Activated CD4-positive, alpha-beta T cell treated with anti-CD3 and anti-CD28 coated beads for 36 hours (primary cell): ENCODE results near the gene GSC2. TPM values are rescaled to one million over a fixed set of nuclear protein-coding genes. Genes with fewer than 3 reads are reported as not detected.

Experiments used
- ATAC-seq: fragments of 200-7000 bp; cut with Tn5 transposase; one replicate; pipeline ENCODE4 v1.10.0; 2021; ENCODE audit warnings: mild to moderate bottlenecking, moderate library complexity
- CTCF ChIA-PET: fragments of 350-600 bp; sonication (Branson Sonifier 250); formaldehyde crosslinking; loops from one replicate; lab custom pipeline; 2021; ENCODE audit warnings: antibody characterized with exemption; lab: Charles Lee
- POLR2A ChIA-PET: fragments of 350-600 bp; sonication (Branson Sonifier 250); formaldehyde crosslinking; loops from one replicate; lab custom pipeline; 2021; ENCODE audit warnings: antibody characterized with exemption, inconsistent platforms; lab: Charles Lee
- DNase-seq: peaks from one replicate; pipeline ENCODE4 v3.0.0-alpha.2; 2020
- H3K27ac Mint-ChIP-seq: one replicate; pipeline ENCODE4 v1.8.0; 2021; ENCODE audit warnings: mixed read lengths
- H3K27me3 Mint-ChIP-seq: one replicate; pipeline ENCODE4 v1.8.0; 2021; ENCODE audit warnings: mixed read lengths
- H3K36me3 Mint-ChIP-seq: one replicate; pipeline ENCODE4 v1.8.0; 2021; ENCODE audit warnings: low read depth, mixed read lengths
- H3K4me1 Mint-ChIP-seq: one replicate; pipeline ENCODE4 v1.8.0; 2021; ENCODE audit warnings: mixed read lengths
- H3K4me3 Mint-ChIP-seq: one replicate; pipeline ENCODE4 v1.8.0; 2021; ENCODE audit warnings: mild to moderate bottlenecking, moderate library complexity, mixed read lengths
- H3K9me3 Mint-ChIP-seq: one replicate; pipeline ENCODE4 v1.8.0; 2021; ENCODE audit warnings: low read depth, mixed read lengths
- intact Hi-C, 2 experiments: fragments of 100-400 bp; cut with DNase I in 1 of 2; cut with micrococcal nuclease in 1 of 2; formaldehyde crosslinking; loops; one replicate each; pipeline versions ENCODE4 v1.14.2 to v1.15.1; 2022 to 2024; cut with DNase I, micrococcal nuclease
- total RNA-seq, 2 experiments: library from RNA; stranded (reverse); gene quantifications; one replicate each; pipeline ENCODE4 v1.2.3, GENCODE V29; 2021

Gene GSC2
- total RNA-seq, 2 experiments from 2014 or later: not detected

DNA sequence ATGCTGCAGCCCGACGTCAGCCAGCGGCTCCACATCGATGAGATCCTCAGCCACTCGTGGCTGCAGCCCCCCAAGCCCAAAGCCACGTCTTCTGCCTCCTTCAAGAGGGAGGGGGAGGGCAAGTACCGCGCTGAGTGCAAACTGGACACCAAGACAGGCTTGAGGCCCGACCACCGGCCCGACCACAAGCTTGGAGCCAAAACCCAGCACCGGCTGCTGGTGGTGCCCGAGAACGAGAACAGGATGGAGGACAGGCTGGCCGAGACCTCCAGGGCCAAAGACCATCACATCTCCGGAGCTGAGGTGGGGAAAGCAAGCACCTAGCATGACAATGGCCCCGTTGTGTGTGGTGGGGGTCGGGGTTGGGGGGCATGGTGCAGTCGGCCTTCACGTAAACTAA lies 17.9 kb downstream of the GSC2 start:
- ChIA-PET POLR2A (no interaction called here), CTCF (no interaction called here)
- no peaks in the 10 kb centered on the region for H3K4me1 Mint-ChIP-seq
- H3K36me3 Mint-ChIP-seq: peaks cover 22% of the 10 kb centered on the region
- no peaks in the 10 kb centered on the region for H3K9me3 Mint-ChIP-seq
- intact Hi-C loops: no loop called here
- H3K27ac Mint-ChIP-seq: no peak overlapping the region
- H3K27me3 Mint-ChIP-seq: no peaks in the 10 kb centered on the region
- ATAC-seq: no peak
- DNase-seq: no peak
- no peak overlapping the region for H3K4me3 Mint-ChIP-seq

DNA sequence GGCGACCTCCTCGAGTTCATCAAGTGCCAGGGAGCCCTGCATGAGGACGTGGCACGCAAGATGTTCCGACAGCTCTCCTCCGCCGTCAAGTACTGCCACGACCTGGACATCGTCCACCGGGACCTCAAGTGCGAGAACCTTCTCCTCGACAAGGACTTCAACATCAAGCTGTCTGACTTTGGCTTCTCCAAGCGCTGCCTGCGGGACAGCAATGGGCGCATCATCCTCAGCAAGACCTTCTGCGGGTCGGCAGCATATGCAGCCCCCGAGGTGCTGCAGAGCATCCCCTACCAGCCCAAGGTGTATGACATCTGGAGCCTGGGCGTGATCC lies 18.4 kb downstream of the GSC2 start:
- Mint-ChIP-seq H3K9me3 (no peaks in the 10 kb centered on the region), H3K4me3 (no peak overlapping the region), H3K27ac (no peak overlapping the region), H3K36me3 (peaks cover 20% of the 10 kb centered on the region), H3K4me1 (no peaks in the 10 kb centered on the region), H3K27me3 (no peaks in the 10 kb centered on the region)
- CTCF ChIA-PET: no interaction called here
- DNase-seq (no peak), ATAC-seq (no peak)
- POLR2A ChIA-PET: no interaction called here
- intact Hi-C loops: no loop called here

DNA sequence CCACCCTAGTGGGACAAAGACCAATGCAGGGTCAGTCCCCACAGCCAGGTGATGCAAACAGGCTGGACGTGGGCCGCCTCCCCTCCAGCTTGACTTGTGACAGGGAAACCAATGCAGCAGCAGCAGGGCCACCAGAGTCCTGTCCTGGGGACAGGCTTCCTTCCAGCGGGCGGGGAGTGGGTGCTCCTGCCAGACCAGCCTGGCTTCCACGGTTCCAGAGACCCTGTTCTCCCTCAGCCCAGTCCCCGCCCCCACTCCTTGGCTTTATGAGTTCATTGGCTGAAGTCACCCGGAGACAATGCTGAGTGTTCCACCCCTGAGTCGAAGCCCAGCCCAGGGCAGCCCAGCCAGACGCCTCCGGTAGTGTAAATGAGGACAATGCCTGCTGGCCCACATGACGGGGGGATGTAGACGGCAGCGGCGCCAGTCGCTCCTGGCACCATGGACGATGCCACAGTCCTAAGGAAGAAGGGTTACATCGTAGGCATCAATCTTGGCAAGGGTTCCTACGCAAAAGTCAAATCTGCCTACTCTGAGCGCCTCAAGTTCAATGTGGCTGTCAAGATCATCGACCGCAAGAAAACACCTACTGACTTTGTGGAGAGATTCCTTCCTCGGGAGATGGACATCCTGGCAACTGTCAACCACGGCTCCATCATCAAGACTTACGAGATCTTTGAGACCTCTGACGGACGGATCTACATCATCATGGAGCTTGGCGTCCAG lies 19.0 kb downstream of the GSC2 start, which contains the start of gene TSSK2:
Gene TSSK2 (plus strand): TSS at position 350 of the 726 bp plus-strand sequence. CDS start 92 bp downstream, at position 442.
- CTCF ChIA-PET: no interaction called here
- DNase-seq (no peak), ATAC-seq (no peak)
- Mint-ChIP-seq H3K36me3 (peaks cover 15% of the 10 kb centered on the region), H3K4me1 (no peaks in the 10 kb centered on the region), H3K4me3 (no peak within 1 kb of the TSS), H3K9me3 (no peaks in the 10 kb centered on the region), H3K27me3 (no peaks in the 10 kb centered on the region), H3K27ac (no peak within 1 kb of the TSS)
- POLR2A ChIA-PET: no interaction called here
- intact Hi-C loops: no loop called here

DNA sequence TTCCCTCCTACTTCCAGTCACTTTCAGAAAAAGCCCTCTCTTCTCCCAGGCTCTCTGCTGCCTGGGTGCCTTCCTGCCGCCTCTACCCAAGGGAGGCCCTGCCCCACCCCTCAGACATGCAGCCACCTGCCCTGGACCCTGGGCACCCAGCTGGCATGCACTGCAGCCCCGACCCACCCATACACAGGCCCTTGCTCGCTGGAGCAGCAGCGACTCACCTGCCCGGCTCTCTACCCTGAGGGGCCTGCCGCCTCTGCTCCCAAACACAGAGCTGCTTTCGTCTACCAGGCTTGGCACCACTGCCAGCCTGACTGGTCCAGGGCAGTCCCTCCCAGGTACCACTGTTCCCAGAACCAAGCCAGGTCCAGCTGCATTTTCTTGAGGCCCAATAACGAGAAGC lies 20.2 kb downstream of the GSC2 start:
- no peak overlapping the region for H3K4me3 Mint-ChIP-seq
- intact Hi-C loops: loop anchor here in 1 of 2 experiments (10.0 kb wide), 1 partner anchor 55 kb away; no protein-coding TSS in a partner anchor
- H3K27me3 Mint-ChIP-seq: no peaks in the 10 kb centered on the region
- no peak overlapping the region for H3K27ac Mint-ChIP-seq
- ATAC-seq (no peak), DNase-seq (no peak)
- no peaks in the 10 kb centered on the region for H3K4me1 Mint-ChIP-seq
- ChIA-PET CTCF (interaction anchor here (1.0 kb wide), 1 partner anchor 348 kb away, joined by 3 read pairs; no protein-coding TSS in a partner anchor), POLR2A (no interaction called here)
- H3K36me3 Mint-ChIP-seq: peaks cover 9% of the 10 kb centered on the region
- no peaks in the 10 kb centered on the region for H3K9me3 Mint-ChIP-seq

DNA sequence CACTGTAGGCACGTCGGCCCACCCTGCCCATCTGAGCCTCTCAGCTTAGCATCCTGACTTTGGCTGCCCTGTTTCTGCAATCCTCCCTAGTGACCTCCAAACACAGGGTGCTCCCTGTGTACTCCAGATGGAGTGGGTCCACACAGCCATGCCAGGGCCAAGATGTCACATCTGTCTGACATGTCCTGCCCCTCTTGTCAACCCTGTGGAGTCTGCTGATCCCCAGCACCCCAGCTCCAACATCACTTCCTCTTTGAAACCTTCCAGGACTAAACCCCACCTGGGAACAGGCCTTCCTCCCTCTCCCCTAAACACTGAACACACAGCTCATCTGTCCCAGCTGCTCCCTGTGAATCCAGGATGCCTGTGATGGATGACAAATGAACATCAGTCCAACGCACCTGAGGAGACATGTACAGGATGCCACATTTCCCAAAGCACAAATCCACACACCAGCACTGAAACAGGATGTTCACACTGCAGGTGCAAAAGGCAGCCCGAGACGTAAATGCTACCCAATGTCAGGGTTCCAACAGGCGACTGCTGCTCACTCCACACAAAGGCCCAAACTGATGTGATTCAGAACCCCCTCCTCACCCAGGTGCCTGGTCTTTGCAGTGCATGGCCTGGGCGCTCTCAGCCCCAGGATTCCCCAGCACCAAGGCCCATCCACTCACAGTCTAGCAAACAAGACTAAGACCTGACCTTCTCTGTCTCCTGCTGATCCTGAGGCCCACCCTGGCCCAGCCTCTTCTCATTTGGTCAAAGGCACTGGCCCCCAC lies 21.0 kb downstream of the GSC2 start:
- H3K4me1 Mint-ChIP-seq: no peaks in the 10 kb centered on the region
- intact Hi-C loops: loop anchor here in 1 of 2 experiments (10.0 kb wide), 1 partner anchor 54 kb away; no protein-coding TSS in a partner anchor
- ATAC-seq (no peak), DNase-seq (no peak)
- no peak overlapping the region for H3K27ac Mint-ChIP-seq
- H3K36me3 Mint-ChIP-seq: peaks cover 6% of the 10 kb centered on the region
- CTCF ChIA-PET: no interaction called here
- H3K9me3 Mint-ChIP-seq: no peaks in the 10 kb centered on the region
- no peaks in the 10 kb centered on the region for H3K27me3 Mint-ChIP-seq
- POLR2A ChIA-PET: no interaction called here
- H3K4me3 Mint-ChIP-seq: no peak overlapping the region

DNA sequence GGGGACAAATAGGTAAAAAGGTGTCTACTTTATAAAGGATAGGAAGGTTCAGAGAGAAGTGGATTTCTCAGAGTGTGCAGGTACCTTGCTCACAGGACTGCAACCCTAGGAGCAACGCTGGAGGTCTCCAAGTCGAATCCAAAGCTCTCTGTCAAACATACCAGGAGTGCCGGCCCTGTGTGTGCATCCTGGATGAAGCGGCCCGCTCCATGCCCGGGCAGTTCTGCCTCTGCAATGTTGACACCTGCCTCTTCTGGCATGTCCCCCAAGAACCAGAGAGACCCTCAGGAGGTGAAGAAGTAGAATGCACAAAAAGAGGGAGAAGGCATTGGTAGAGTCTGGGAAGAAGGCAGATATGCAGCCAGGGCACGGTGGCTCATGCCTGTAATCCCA lies 22.1 kb downstream of the GSC2 start:
- ChIA-PET POLR2A (no interaction called here), CTCF (interaction anchor here (0.6 kb wide), 1 partner anchor 10 kb away, joined by 3 read pairs; no protein-coding TSS in a partner anchor)
- Mint-ChIP-seq H3K36me3 (peaks cover 4% of the 10 kb centered on the region), H3K27me3 (no peaks in the 10 kb centered on the region), H3K9me3 (no peaks in the 10 kb centered on the region), H3K4me1 (peaks cover 2% of the 10 kb centered on the region), H3K27ac (no peak overlapping the region), H3K4me3 (no peak overlapping the region)
- intact Hi-C loops: loop anchor here in 1 of 2 experiments (10.0 kb wide), 1 partner anchor 53 kb away; no protein-coding TSS in a partner anchor
- ATAC-seq (no peak), DNase-seq (no peak)

DNA sequence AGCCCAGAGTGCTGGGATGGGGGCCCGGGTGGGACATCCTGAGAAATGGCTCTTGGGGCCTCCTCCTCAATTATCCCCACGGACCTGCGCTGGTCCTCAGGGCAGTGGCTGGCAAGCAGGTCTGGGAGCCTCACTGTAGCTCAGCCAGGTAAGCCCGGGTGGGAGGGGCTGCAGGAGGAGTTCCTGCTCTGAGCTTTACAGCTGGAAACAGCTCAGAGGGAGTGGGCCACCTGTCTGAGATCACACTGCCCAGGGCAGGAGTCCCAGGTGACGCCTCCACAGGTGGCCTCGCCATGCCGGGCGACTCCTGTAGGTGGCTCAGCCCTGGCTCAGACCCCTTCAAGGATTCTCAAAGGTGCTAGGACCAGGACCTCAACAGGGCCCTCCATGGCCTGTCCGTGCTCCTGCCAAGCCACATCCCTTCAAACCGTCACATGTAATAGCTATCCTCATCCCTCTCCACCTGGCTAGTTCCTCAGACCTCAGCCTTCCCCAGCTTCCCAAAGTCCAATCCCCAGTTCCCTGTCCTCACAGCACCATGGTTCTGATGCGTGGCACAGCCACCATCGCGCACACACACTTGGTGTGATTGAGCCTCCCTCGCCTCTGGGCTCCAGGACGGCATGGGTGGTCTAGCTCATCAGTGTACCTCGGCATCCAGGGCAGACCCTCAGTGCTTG lies 22.6 kb downstream of the GSC2 start:
- intact Hi-C loops: loop anchor here in 1 of 2 experiments (10.0 kb wide), 1 partner anchor 53 kb away; no protein-coding TSS in a partner anchor
- CTCF ChIA-PET: interaction anchor here (0.6 kb wide), 1 partner anchor 9 kb away, joined by 3 read pairs; no protein-coding TSS in a partner anchor
- H3K36me3 Mint-ChIP-seq: peaks cover 4% of the 10 kb centered on the region
- H3K27me3 Mint-ChIP-seq: no peaks in the 10 kb centered on the region
- H3K9me3 Mint-ChIP-seq: no peaks in the 10 kb centered on the region
- no peak overlapping the region for H3K4me3 Mint-ChIP-seq
- ATAC-seq (no peak), DNase-seq (no peak)
- H3K4me1 Mint-ChIP-seq: peaks cover 7% of the 10 kb centered on the region
- POLR2A ChIA-PET: no interaction called here
- no peak overlapping the region for H3K27ac Mint-ChIP-seq

DNA sequence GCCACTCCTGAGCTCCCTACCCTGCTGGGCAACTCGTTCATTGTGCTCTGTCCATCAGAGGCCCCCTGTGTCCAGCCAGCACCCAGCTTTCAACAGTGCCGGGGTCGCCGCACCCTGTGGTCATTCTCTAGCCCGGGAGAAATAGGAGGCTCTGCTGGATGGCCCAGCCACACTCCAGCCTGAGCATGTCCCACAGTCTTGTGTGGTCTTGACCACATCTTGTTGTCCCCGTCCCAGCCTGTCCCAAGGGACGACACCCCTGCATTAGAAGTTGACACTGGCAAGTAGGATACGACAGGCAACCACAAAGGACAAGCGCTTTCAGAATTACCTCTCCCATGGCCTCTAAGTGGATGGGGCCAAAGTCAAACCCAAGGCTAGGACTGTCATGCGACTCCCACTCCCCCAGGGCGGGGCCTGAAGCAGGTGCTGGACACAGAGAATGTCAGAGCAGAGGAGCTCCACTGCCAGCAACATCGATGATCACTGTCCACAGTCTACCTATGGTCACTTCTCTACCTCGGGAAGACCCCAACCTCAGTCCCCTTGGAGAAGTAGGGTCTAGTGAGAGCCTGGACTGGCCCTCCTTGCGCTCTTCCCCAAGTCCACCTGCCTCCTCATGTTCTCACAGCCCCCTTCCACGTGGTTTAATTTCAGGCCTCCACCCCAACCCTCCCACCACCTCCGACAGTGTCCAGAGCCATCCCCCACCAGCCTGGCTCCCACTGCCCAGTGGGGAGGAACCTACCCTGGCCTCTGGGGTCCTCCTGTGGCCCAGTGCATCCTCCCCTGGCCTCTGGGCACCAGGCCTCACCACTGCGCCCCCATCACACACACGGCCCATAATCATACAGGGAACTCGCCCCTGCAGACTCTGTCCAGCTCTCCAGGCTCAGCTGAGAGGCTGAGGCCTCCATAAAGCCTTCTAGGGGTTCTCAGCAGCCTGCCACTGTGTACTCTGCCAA lies 23.5 kb downstream of the GSC2 start:
- POLR2A ChIA-PET: no interaction called here
- CTCF ChIA-PET: no interaction called here

DNA sequence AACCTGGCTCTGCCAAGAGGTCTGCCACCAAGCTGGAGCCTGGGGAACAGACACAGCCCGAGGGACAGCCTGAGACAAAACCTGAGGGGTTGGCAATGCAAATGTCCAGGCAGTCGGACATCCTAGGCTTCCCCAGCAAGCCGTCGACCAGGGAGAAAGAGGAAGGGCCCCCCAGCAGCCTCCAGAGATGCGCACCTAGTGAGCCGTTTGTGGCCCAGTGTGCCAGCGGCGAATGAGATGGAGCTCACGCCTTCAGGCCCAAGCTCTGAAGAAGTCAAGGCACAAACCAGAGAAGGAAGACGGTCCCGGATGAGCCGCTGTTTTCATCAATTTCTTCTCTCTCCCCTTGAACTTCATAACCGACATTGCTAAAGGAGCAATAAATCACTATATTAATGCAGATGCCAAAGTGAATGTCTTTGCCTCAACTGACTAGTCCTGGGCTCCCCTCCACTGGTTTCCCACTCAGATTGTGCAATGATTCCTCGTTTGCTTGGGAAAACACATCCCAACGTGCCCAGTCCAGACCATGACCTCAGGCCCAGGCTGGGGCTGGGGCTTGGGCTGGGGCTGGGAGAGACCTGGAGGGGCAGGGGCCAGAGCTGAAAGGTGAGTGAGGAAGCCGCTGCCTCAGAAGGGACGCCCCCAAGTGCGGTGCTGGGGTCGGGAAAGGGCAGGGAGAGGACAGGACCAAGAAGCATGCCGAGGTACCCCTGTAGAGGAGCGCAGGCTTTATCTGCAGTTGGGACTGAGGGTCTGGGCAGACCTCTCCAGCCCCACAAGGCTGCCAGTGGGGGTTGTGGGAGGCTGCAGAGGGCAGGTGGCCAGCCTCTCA lies 24.4 kb downstream of the GSC2 start:
- POLR2A ChIA-PET: no interaction called here
- no peaks in the 10 kb centered on the region for H3K36me3 Mint-ChIP-seq
- no peak overlapping the region for H3K4me3 Mint-ChIP-seq
- CTCF ChIA-PET: interaction anchor here (0.8 kb wide), 1 partner anchor 54 kb away, joined by 5 read pairs; no protein-coding TSS in a partner anchor
- no peak for DNase-seq
- no peak overlapping the region for H3K27ac Mint-ChIP-seq
- no peaks in the 10 kb centered on the region for H3K9me3 Mint-ChIP-seq
- H3K27me3 Mint-ChIP-seq: no peaks in the 10 kb centered on the region
- H3K4me1 Mint-ChIP-seq: peaks cover 10% of the 10 kb centered on the region
- ATAC-seq: no peak
- intact Hi-C loops: loop anchor here in 1 of 2 experiments (10.0 kb wide), 1 partner anchor 51 kb away; no protein-coding TSS in a partner anchor

More for the DNA sequence above, 23.5 kb downstream of the GSC2 start:
- no peaks in the 10 kb centered on the region for H3K9me3 Mint-ChIP-seq
- no peak overlapping the region for H3K4me3 Mint-ChIP-seq
- intact Hi-C loops: loop anchor here in 1 of 2 experiments (10.0 kb wide), 1 partner anchor 52 kb away; no protein-coding TSS in a partner anchor
- DNase-seq: no peak
- peaks cover 4% of the 10 kb centered on the region for H3K36me3 Mint-ChIP-seq
- no peaks in the 10 kb centered on the region for H3K27me3 Mint-ChIP-seq
- peaks cover 8% of the 10 kb centered on the region for H3K4me1 Mint-ChIP-seq
- no peak for ATAC-seq
- no peak overlapping the region for H3K27ac Mint-ChIP-seq

DNA sequence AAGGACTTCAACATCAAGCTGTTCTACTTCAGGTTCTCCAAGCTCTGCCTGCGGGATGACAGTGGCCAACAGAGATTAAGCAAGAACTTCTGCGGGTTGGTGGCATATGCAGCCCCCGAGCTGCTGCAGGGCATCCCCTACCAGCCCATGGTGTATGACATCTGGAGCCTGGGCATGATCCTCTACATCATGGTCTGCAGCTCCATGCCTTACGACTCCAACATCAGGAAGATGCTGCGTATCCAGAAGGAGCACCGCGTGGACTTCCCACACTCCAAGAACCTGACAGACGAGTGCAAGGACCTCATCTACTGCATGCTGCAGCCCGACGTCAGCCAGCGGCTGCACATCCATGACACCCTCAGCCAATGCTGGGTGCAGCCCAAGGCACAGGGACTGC lies 25.1 kb downstream of the GSC2 start:
- no peak overlapping the region for H3K4me3 Mint-ChIP-seq
- no peaks in the 10 kb centered on the region for H3K27me3 Mint-ChIP-seq
- intact Hi-C loops: loop anchor here in 1 of 2 experiments (10.0 kb wide), 1 partner anchor 50 kb away; no protein-coding TSS in a partner anchor
- POLR2A ChIA-PET: no interaction called here
- H3K36me3 Mint-ChIP-seq: no peaks in the 10 kb centered on the region
- ATAC-seq (no peak), DNase-seq (no peak)
- H3K27ac Mint-ChIP-seq: no peak overlapping the region
- peaks cover 17% of the 10 kb centered on the region for H3K4me1 Mint-ChIP-seq
- no peaks in the 10 kb centered on the region for H3K9me3 Mint-ChIP-seq
- CTCF ChIA-PET: interaction anchor here (0.8 kb wide), 1 partner anchor 54 kb away, joined by 5 read pairs; no protein-coding TSS in a partner anchor
